Spinal cord (tissue), 10 donors: ENCODE measurements around the gene AAK1. TPM values are rescaled to one million over a fixed set of nuclear protein-coding genes. Genes with fewer than 3 reads are reported as not detected.

Experiments
- DNase-seq, 6 donors: peaks; one replicate each; pipeline versions ENCODE4 v3.0.0 to v3.0.0-alpha.2; 2013 to 2015; ENCODE audit warnings: low spot score in 6 of 6, low read depth in 4 of 6
- H3K27ac ChIP-seq: one replicate; pipeline ENCODE4 v1.5.1; 2013; ENCODE audit warnings: low read depth, low read length, control low read depth
- H3K27me3 ChIP-seq: one replicate; pipeline ENCODE4 v1.6.1; 2013; ENCODE audit warnings: low read length; ENCODE audit not compliant: control insufficient read depth, insufficient read depth
- H3K36me3 ChIP-seq: one replicate; pipeline ENCODE4 v1.6.1; 2013; ENCODE audit warnings: low read length; ENCODE audit not compliant: control insufficient read depth, insufficient read depth
- H3K4me1 ChIP-seq: one replicate; pipeline ENCODE4 v1.6.1; 2013; ENCODE audit warnings: low read length; ENCODE audit not compliant: control insufficient read depth, insufficient read depth
- H3K4me3 ChIP-seq: one replicate; pipeline ENCODE4 v1.5.1; 2013; ENCODE audit warnings: low read depth, low read length, control low read depth
- H3K9me3 ChIP-seq: one replicate; pipeline ENCODE4 v1.6.1; 2013; ENCODE audit warnings: low read length; ENCODE audit not compliant: control insufficient read depth, insufficient read depth
- WGBS: methylation state at CpG from one replicate; pipeline ENCODE4 v1.1.5; 2013; ENCODE audit warnings: missing lambda C conversion rate; ENCODE audit not compliant: insufficient coverage; 5-methylcytosine and 5-hydroxymethylcytosine counted together
- polyA plus RNA-seq, 2 donors: library from polyadenylated mRNA; unstranded; fragments of 120-200 nt; gene quantifications; one replicate each; pipeline ENCODE4 v1.2.1, GENCODE V29; 2013; ENCODE audit not compliant: insufficient read length in 2 of 2
- total RNA-seq, 2 donors: library from RNA; depleted of rRNA in 1 of 2; stranded (reverse); fragments of 120-200 nt in 1 of 2; fragments of >200 nt in 1 of 2; gene quantifications; one replicate each; pipeline versions ENCODE4 v1.2.3 to v1.2.4, GENCODE V29; 2013 to 2014
- donor health status: healthy.

Gene AAK1
- total and polyA plus RNA-seq, 4 donors, result 38.0 to 55.4 (median 45.0) TPM

DNA sequence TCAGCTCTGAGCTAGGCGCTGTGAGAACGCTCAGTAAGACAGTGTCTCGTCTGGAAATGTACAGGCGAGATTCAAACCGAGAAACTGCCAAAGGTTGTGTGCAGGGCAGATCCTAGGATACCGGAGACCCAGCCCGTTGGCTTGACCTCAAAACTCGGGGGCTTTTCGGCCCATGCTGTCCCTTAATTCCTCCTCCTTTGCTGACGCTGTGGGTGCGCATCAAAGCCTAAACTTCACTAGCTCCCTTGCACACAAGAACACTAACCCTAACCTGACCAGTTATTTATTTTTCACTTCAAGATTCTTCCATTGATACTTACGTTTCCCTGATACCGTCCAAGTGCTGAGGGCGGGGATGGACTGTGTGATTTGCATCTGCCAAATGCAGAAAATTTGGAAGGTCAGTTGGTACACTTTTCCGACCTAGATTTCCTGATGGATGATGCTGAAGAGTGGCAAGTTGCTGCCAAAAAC is 1.0 kb upstream of the AAK1 start:
- H3K4me3 ChIP-seq, result peak overlapping the region; percentile 86
- 2% methylated on average over 11 of the region's 15 CpGs for WGBS
- no peak for DNase-seq
- no peaks in the 10 kb centered on the region for H3K27me3 ChIP-seq
- no peaks in the 10 kb centered on the region for H3K36me3 ChIP-seq
- H3K27ac ChIP-seq, result peak overlapping the region; percentile 99
- peaks cover 12% of the 10 kb centered on the region for H3K4me1 ChIP-seq
- no peaks in the 10 kb centered on the region for H3K9me3 ChIP-seq

DNA sequence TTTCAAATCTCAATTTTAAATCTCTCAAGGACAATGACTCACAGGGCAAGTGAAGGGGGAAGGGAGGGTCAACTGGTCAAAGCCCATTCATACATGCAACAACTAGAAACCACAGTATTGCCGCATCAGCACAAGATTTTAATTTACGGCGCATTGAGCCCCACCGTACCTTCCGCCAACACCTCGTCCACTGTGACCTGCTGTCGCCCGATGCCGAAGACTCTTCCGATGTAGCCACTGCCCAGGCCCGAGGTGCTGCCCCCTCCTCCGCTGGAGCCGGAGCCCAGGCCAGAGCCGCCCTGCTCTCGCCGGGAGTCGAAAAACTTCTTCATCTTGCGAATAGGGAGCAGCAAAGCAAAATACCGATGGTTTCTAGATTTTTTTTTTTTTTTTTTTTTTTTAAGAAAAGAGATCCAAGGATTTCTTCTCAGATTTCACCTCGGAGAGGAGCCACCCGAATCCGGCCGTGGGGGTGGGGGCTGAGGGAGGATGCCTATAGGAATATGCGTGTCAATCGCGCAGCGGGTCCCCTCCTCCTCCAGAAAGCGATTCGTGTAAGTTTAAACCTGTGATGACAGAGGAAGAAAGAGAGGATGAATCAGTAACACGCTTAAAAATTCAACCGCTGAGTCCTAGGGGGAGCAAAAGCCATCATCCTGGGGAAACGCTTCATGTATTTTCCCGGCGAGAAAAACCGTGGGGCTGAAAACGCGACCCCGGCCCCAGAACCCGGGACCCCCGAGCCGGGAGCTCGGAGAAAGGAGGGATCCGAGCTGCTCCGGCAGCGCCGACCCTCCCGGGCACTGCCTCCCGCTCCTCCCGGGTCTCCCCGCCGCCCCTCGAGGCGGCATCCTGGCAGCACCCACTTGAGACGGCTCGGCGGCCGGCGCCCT is 584 bp downstream of the AAK1 start:
- no peaks in the 10 kb centered on the region for H3K9me3 ChIP-seq
- peaks cover 12% of the 10 kb centered on the region for H3K4me1 ChIP-seq
- DNase-seq, result peak in 4 of 6 donors; percentile 36 to 86 (median 67)
- H3K4me3 ChIP-seq, result peak overlapping the region; percentile 86
- H3K36me3 ChIP-seq, result no peaks in the 10 kb centered on the region
- WGBS, result 0% methylated on average over 41 of the region's 58 CpGs
- H3K27me3 ChIP-seq, result no peaks in the 10 kb centered on the region
- H3K27ac ChIP-seq, result peak overlapping the region; percentile 99

DNA sequence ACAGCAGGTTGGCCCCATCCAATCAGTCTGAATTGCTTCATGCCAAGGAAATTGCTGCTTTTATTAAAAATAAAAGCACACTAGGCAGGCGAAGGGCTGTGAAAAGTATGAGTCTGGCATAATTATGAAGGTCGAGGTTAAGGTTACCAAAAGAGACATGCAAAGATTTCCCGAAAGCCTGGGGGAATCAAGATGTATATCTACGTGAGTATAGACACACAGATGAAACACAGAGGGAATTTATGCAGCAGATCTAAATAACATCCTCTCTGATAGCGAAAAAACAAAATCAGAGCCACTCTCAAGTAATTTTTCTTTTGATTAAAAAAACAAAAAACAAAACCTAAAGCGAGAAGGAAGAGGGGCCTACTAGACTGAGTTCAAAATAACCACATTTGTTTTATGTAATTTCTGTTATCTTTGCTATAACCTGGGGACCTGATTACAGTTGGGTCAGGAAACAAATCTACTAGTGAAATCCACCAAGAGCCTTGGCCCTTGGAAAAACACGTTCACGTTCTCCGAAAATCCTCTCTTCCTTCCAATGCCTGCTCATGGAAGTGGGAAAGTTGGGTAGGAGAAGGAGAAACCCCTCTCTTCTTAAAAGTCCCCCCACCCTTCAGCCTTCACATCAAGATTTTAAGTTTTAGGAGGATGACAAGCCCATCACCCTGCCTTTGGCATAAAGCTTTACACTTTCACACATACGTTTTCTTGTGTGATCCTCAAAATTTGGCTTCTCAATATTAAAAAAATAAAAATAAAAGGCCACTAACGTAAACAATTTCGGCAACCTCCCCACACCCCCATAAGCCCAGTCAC is 1.4 kb downstream of the AAK1 start:
- 13% methylated on average over 4 of the region's 12 CpGs for WGBS
- H3K36me3 ChIP-seq, result no peaks in the 10 kb centered on the region
- H3K4me3 ChIP-seq, result peak overlapping the region; percentile 86
- H3K27ac ChIP-seq, result peak overlapping the region; percentile 99
- no peaks in the 10 kb centered on the region for H3K9me3 ChIP-seq
- peak in 3 of 6 donors; percentile 15 to 25 (median 22) for DNase-seq
- peaks cover 12% of the 10 kb centered on the region for H3K4me1 ChIP-seq
- H3K27me3 ChIP-seq, result no peaks in the 10 kb centered on the region

DNA sequence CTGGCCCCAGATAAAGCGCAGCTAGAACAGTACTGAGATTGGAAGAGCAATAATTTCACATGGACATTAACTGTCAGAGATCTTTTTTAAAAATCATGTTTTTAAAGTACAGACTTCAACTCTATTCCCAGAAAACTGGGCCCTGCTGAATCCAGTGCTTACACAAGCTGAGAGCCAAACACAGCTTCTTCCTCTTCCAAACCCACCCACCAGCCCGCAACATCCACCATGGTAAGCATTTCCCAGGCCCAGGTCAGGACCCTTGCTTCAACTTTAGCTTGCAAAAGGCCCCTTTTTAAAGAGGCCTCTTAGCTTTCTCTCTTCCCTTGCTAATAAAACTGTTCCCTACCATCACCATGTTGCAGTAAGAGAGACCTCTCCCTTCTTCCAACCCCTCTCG is 2.1 kb downstream of the AAK1 start:
- Histone ChIP-seq H3K9me3 (no peaks in the 10 kb centered on the region), H3K4me1 (peaks cover 12% of the 10 kb centered on the region), H3K4me3 (peak overlapping the region; percentile 86), H3K27ac (peak overlapping the region; percentile 18), H3K27me3 (no peaks in the 10 kb centered on the region), H3K36me3 (no peaks in the 10 kb centered on the region)
- DNase-seq, result peak in 3 of 6 donors; percentile 13 to 19 (median 17)
- WGBS, result 50% methylated on average over 1 of the region's 3 CpGs

DNA sequence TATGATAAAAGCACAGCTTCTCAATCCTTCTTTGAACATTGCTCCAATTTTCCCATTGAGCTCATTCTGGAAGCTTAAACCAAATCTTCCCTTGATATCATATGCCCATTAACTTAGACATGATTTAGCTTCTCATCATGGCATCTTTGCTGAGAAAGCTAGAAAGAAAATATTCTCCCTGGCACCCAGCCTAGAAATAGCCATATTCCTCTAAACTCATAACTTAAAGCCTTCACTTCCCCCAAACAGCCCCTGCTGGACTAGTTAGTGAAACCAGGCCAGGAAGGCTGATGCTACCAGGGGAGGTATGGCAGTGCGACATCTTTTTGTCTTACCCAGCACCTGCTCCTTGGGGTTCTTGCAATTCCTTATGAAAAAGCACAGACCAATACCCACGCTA is 4.3 kb downstream of the AAK1 start:
- H3K9me3 ChIP-seq, result no peaks in the 10 kb centered on the region
- no peak overlapping the region for H3K4me3 ChIP-seq
- H3K36me3 ChIP-seq, result no peaks in the 10 kb centered on the region
- H3K27me3 ChIP-seq, result no peaks in the 10 kb centered on the region
- no peak overlapping the region for H3K27ac ChIP-seq
- peak in 1 of 6 donors; percentile 60 for DNase-seq
- WGBS, result no CpG with 5 or more reads among the region's 2 CpGs
- H3K4me1 ChIP-seq, result peaks cover 8% of the 10 kb centered on the region

DNA sequence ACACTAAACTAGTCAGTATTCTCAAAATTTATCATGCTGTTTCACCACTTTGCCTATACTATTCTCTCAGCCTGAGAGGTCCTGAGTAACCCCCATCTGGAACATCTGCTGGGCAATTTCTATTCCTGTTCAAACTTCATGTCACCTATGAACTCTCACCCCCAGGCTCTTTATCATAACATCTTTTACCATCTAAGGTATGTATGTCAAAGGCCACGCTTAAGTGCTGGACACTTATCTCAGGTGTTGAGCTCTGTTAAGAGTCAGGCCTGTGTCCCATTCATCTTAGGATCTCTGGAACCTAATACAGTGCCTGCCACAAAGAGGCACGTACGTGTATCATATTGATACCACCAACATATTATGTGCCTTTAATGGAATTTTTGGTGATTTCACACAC is 4.9 kb downstream of the AAK1 start:
- Histone ChIP-seq H3K27ac (no peak overlapping the region), H3K4me3 (no peak overlapping the region), H3K36me3 (no peaks in the 10 kb centered on the region), H3K27me3 (no peaks in the 10 kb centered on the region), H3K4me1 (peaks cover 8% of the 10 kb centered on the region), H3K9me3 (no peaks in the 10 kb centered on the region)
- no peak for DNase-seq
- WGBS, result 83% methylated on average over 1 of the region's 3 CpGs

DNA sequence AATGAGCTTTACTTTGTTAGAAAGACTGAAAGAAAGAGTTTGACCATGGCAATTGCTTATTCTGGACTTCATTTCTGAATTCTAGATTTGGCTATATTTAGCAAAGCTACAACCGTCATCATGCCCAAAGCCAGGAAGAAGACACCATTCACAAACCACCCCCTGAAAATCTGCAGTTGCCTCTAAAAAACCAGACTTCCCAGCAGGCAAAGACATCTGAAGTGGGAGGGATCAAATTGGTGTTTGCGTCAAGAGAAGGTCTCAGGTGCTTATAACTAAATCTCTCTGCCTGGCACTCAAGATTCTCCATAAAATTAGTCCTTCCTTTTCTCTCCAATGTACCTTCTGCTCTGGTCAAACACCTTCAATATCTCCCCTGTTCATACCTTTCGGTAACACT is 5.6 kb downstream of the AAK1 start:
- WGBS, result 87% methylated on average over 2 of the region's 3 CpGs
- H3K36me3 ChIP-seq, result no peaks in the 10 kb centered on the region
- peaks cover 8% of the 10 kb centered on the region for H3K4me1 ChIP-seq
- no peak overlapping the region for H3K4me3 ChIP-seq
- no peak overlapping the region for H3K27ac ChIP-seq
- H3K9me3 ChIP-seq, result no peaks in the 10 kb centered on the region
- no peaks in the 10 kb centered on the region for H3K27me3 ChIP-seq
- no peak for DNase-seq

DNA sequence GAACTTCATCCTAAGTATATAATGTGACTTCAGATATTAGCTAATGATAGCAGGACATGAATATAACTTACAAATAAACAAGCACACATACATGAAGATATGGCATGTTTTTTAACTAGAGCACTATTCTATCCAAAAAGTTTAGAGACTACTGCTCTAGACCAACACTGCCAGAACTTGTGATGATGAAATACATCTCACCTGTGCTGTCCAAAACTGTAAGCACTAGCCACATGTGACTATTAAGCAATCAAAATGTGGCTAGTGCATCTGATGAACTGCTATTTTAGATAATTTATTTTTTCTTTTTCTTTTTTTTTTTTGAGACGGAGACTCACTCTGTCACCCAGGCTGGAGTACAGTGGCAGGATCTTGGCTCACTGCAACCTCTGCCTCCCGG is 7.1 kb downstream of the AAK1 start:
- peaks cover 5% of the 10 kb centered on the region for H3K4me1 ChIP-seq
- H3K4me3 ChIP-seq, result no peak overlapping the region
- no peak overlapping the region for H3K27ac ChIP-seq
- DNase-seq, result no peak
- H3K9me3 ChIP-seq, result no peaks in the 10 kb centered on the region
- 90% methylated on average over 2 of the region's 2 CpGs for WGBS
- no peaks in the 10 kb centered on the region for H3K27me3 ChIP-seq
- no peaks in the 10 kb centered on the region for H3K36me3 ChIP-seq

DNA sequence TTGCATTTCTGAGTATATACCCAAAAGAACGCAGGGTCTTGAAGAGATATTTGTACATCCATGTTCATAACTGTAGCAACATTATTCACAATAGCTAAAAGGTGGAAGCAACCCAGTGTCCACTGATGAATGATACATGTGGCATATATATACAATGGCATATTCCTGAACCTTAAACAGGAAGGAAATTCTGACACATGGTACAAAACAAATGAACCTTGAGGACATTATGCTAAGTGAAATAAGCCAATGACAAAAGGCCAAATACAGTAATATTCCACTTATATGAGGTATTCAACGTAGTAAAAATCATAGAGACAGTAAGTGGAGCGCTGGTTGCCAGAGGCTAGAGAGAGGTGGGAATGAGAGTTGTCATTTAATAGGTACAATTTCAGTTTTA is 8.1 kb downstream of the AAK1 start:
- Histone ChIP-seq H3K4me1 (no peaks in the 10 kb centered on the region), H3K27me3 (no peaks in the 10 kb centered on the region), H3K36me3 (no peaks in the 10 kb centered on the region), H3K9me3 (no peaks in the 10 kb centered on the region), H3K27ac (no peak overlapping the region), H3K4me3 (no peak overlapping the region)
- no CpG with 5 or more reads among the region's 3 CpGs for WGBS
- no peak for DNase-seq
